Measurements from ENCODE around the gene SLC25A24.

SLC25A24 gene

DNA sequence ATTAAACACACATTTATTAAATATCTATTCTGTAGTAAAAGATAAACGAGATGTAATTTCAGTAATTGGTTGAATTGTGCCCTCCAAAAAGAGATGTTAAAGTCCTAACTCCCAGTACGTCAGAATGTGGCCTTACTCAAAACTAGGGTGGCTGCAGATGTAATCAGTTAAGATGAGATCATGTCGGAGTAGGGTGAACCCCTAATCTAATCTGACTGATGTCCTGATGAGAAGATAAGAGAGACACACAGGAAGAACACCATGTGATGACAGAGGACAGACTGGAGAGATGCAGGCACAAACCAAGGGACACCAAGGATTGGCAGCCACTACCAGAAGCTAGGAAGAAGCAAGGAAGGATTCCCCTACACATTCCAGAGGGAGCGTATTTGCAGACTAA lies 104.1 kb downstream of the SLC25A24 start:
- no peak for DNase-seq

DNA sequence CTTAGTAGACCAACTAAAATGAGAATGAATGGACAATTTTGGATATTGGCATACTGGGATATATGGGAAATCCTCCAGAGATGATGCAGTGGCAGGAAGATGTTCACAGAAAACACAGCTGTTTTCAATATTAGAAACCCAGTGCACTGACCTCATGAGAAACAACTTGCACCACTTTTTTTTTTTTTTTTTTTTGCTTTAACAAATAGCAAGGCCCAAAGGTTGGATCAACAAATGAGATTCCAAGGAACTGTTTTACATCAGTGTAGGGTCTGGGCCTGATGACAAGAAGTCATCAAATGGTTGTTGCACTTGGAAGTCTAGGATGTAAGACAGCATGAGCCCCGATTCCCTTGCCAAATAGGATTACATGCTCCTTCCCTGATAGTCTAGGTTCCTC lies 110.7 kb downstream of the SLC25A24 start:
- DNase-seq = no peak

DNA sequence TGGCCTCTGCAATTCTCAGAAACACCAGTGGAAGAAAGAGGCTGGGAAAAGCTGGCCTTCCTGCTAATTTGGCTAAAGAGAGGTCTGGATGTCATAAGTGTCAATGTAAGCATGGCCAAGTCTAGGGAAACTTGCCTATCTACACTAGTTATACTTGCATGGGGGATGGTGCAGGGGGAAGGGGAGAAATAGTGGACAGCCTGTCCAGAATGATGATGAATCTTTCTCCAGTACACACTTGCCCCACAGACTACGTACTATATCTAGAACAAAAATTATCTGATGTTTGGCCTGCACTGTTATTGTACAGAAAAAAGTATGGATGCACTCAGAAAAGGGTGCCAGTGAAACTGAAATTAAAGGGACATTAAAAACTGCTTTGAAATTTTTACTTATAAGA lies 114.5 kb downstream of the SLC25A24 start:
- no peak for DNase-seq

DNA sequence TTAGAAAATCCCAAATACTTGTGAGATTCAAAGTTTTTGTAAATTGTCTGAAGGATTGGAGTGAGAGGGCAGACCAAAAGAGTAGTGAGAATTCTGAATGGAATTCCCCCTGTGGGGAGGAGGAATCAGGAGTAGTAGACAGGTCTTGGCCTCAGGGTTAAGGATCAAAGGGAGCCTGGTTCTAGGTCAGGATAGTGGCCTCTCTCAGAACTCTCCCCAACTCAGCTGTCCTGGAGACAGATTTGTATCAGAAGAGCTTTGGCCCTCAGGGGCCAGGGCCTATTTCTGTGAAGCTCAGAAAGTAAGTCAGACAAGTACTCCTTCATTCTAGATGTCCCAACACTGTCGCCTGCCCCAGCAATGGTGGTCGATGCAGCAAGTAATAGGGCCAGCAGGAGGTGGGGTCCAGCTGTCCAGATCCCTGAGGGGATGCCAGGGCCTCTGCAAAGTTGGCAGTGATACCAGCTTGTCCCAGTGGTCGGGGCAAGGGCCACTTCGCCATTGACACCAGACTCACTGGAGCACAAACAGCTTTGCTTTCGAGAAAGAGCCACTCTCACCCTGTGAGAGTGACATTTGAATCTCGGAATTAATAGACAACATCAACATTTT lies 115.2 kb downstream of the SLC25A24 start:
- DNase-seq = no peak

Measured in midbrain (tissue), 1 donor.